ENCODE results near the gene ANKS3.

The ANKS3 gene

GRCh38 chr16:4695473-4696171 is 38.4 kb downstream of the ANKS3 start:
- no peak for DNase-seq (ENCODE audit: low spot score)

- DNase-seq (ENCODE audit: low spot score): no peak
Observed at GRCh38 chr16:4694642-4695451, 39.2 kb downstream of the ANKS3 start.

- no peak for DNase-seq (ENCODE audit: low spot score)
Observed at GRCh38 chr16:4693956-4694641, 40.0 kb downstream of the ANKS3 start.

- DNase-seq (ENCODE audit: low spot score): peak; percentile 97
Observed at GRCh38 chr16:4693296-4693955, 40.6 kb downstream of the ANKS3 start, which contains the start of gene NUDT16L1. NUDT16L1 (plus strand) TSS chr16:4693562; CDS start chr16:4693727, 165 bp downstream.

GRCh38 chr16:4692460-4693295 is 41.4 kb downstream of the ANKS3 start:
- DNase-seq (ENCODE audit: low spot score): no peak

GRCh38 chr16:4691666-4692412 is 42.2 kb downstream of the ANKS3 start:
- no peak for DNase-seq (ENCODE audit: low spot score)

GRCh38 chr16:4690946-4691665 is 43.0 kb downstream of the ANKS3 start:
- DNase-seq (ENCODE audit: low spot score): no peak

- DNase-seq (ENCODE audit: low spot score): no peak
Observed at GRCh38 chr16:4689864-4690704, 44.0 kb downstream of the ANKS3 start.

GRCh38 chr16:4689091-4689671 is 44.9 kb downstream of the ANKS3 start:
- DNase-seq (ENCODE audit: low spot score): no peak

GRCh38 chr16:4688674-4689045 is 45.4 kb downstream of the ANKS3 start:
- no peak for DNase-seq (ENCODE audit: low spot score)

- DNase-seq (ENCODE audit: low spot score): no peak
Observed at GRCh38 chr16:4687946-4688673, 46.0 kb downstream of the ANKS3 start.

GRCh38 chr16:4687416-4687815 is 46.7 kb downstream of the ANKS3 start:
- no peak for DNase-seq (ENCODE audit: low spot score)

- no peak for DNase-seq (ENCODE audit: low spot score)
Observed at GRCh38 chr16:4686497-4687210, 47.4 kb downstream of the ANKS3 start.

- no peak for DNase-seq (ENCODE audit: low spot score)
Observed at GRCh38 chr16:4685776-4686496, 48.1 kb downstream of the ANKS3 start.

- DNase-seq (ENCODE audit: low spot score): no peak
Observed at GRCh38 chr16:4685292-4685691, 48.8 kb downstream of the ANKS3 start.

- DNase-seq (ENCODE audit: low spot score): no peak
Observed at GRCh38 chr16:4684763-4685162, 49.3 kb downstream of the ANKS3 start.

Data from putamen (tissue), 1 donor.